Ovary (tissue), 9 donors: ENCODE measurements around the gene OTUB1. TPM values are rescaled to one million over a fixed set of nuclear protein-coding genes. Genes with fewer than 3 reads are reported as not detected.

ENCODE experiments used
- DNase-seq, 5 donors: peaks; one replicate each; pipeline ENCODE4 v3.0.0-alpha.2; 2019 to 2020
- H3K27ac ChIP-seq, 2 donors: fragments of 200-600 bp; one replicate each; pipeline versions ENCODE4 v1.5.1 to v1.8.0; 2019 to 2022
- H3K27me3 ChIP-seq: fragments of 200-600 bp; one replicate; pipeline ENCODE4 v1.8.0; 2022
- H3K36me3 ChIP-seq: fragments of 200-600 bp; sonication (generic); one replicate; pipeline ENCODE4 v1.5.1; 2019
- H3K4me1 ChIP-seq: one replicate; pipeline ENCODE4 v1.8.1; 2013; ENCODE audit warnings: mild to moderate bottlenecking, moderate library complexity; ENCODE audit not compliant: insufficient read depth
- H3K4me3 ChIP-seq: fragments of 200-600 bp; sonication (generic); one replicate; pipeline ENCODE4 v1.5.1; 2017
- H3K9me3 ChIP-seq, 2 donors: fragments of 200-600 bp in 1 of 2; sonication (generic) in 1 of 2; one replicate each; pipeline versions ENCODE4 v1.5.1 to v1.8.1; 2013 to 2019; ENCODE audit warnings: mild to moderate bottlenecking in 1 of 2, moderate library complexity in 1 of 2
- EP300 ChIP-seq: sonication (generic); formaldehyde crosslinking; IDR thresholded peaks from one replicate; pipeline ENCODE4 v1.6.1; 2017; ENCODE audit warnings: antibody characterized with exemption
- POLR2A ChIP-seq: fragments of 450-650 bp; IDR thresholded peaks from one replicate; pipeline ENCODE4 v1.6.1; 2017; ENCODE audit warnings: antibody characterized with exemption, mild to moderate bottlenecking, moderate library complexity
- WGBS, 3 donors: extraction: QIAGEN DNeasy Blood & Tissue Kit in 1 of 3; methylation state at CpG; one replicate each; pipeline versions ENCODE4 v1.1.5 to v1.1.7; 2013 to 2017; 5-methylcytosine and 5-hydroxymethylcytosine counted together
- intact Hi-C, 4 donors: fragments of 100-400 bp; cut with DNase I; formaldehyde crosslinking; loops; one replicate each; pipeline versions ENCODE4 v1.11.0 to v1.15.1; 2022 to 2023
- polyA plus RNA-seq, 2 donors: library from polyadenylated mRNA; stranded (reverse); fragments of 200-250 nt in 1 of 2; fragments of 350-450 nt in 1 of 2; fragmentation: Illumina TruSeq in 1 of 2; extraction: RNeasy Lipid Tissue Mini Kit (QIAGEN cat#74804) in 1 of 2; gene quantifications; one replicate each; pipeline ENCODE4 v1.2.3, GENCODE V29; 2013 to 2014
- total RNA-seq, 7 donors: library from RNA; depleted of rRNA in 2 of 7; stranded (reverse); fragments of >200 nt in 2 of 7; fragmentation: NEBNext Ultra II Directional in 3 of 7; extraction: Animal tissue kit (Norgen Biotek cat#: 25700) in 3 of 7; gene quantifications; one replicate each; pipeline versions ENCODE4 v1.1.0 to v1.2.4, GENCODE V29; 2016 to 2023
- TF ChIP-seq, protein P1 (sequence below), 3 donors: fragments of 450-650 bp in 2 of 3; fragments of 200-600 bp in 1 of 3; IDR thresholded peaks; one replicate each; pipeline versions ENCODE4 v1.5.1 to v1.8.0; 2016 to 2022; ENCODE audit warnings: antibody characterized with exemption in 3 of 3, mild to moderate bottlenecking in 1 of 3
- donor health status: DM: no; HTN: no; CAD: no; lungs with moderate emphysema.
- donor health status: DM: no; HTN: no; CAD: no.
- donor health status: Bipolar disorder and iron deficiency.
- donor health status: DM: yes; HTN: yes; CAD: no.
- donor health status: DM: no; HTN: no; CAD: no.
- donor health status: DM: yes; HTN: yes; CAD: no.

The OTUB1 gene
- total and polyA plus RNA-seq, 9 donors, result 34.7 to 66.7 (median 50.7) TPM

DNA sequence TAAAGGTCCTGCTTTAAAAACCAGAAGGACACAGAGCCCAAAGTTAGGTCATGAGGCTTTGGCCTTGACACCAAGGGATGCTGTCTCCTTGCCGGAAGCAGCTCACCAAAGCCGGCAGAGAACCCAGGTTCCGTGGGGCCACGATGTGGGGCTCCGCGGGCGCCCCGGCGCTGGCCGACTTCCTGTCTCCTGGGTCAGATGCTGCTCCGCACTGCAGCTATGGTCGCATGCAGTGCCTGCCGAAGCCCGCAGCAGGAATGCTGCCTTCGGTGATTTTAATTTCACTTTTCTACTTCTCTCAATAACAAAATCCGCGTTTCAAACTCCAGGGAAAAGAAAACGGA, 454 bp upstream of the OTUB1 start:
- Histone ChIP-seq H3K36me3 (no peaks in the 10 kb centered on the region), H3K4me3 (peak overlapping the region; percentile 95), H3K27ac (peak overlapping the region in 1 of 2 donors; percentile 57), H3K4me1 (peaks cover 5% of the 10 kb centered on the region), H3K27me3 (no peaks in the 10 kb centered on the region), H3K9me3 (no peaks in the 10 kb centered on the region)
- no peak for DNase-seq
- intact Hi-C loops, result no loop called here
- no peak for TF ChIP-seq POLR2A
- WGBS, 3 donors, result 0 to 1% (median 0%) methylated on average over 18 of the region's 18 CpGs

DNA sequence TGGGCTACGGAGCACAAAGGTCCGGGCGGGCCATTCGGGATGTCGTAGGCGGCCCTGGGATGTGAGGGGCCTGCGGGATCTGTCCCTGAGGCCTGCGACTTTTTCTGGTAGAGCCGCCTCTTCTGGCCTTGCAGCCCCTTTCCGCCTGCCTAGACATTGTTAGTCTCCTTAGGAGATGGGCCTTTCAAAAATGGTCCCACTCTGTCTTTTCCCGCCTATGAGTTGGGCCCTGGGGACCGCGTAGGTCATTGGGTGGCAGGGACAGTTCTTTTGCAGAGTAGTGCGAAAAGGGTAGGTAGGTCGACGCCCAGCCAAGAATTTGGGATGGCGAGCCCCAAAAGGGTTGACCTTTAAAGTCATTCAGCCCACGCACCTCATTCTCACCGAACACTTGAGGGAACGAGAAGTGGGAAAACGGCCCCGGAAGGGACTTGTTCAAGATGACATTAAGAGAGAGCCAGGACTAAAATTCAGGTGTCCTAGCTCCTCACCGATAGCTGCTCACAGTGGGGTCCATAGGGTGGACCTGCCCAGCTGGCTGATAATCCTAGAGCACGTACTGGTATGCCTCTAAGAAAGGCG, 785 bp downstream of the OTUB1 start:
- intact Hi-C loops, result no loop called here
- H3K4me1 ChIP-seq, result peaks cover 5% of the 10 kb centered on the region
- DNase-seq, result no peak
- TF ChIP-seq POLR2A, result no peak
- TF ChIP-seq, protein P1, sequence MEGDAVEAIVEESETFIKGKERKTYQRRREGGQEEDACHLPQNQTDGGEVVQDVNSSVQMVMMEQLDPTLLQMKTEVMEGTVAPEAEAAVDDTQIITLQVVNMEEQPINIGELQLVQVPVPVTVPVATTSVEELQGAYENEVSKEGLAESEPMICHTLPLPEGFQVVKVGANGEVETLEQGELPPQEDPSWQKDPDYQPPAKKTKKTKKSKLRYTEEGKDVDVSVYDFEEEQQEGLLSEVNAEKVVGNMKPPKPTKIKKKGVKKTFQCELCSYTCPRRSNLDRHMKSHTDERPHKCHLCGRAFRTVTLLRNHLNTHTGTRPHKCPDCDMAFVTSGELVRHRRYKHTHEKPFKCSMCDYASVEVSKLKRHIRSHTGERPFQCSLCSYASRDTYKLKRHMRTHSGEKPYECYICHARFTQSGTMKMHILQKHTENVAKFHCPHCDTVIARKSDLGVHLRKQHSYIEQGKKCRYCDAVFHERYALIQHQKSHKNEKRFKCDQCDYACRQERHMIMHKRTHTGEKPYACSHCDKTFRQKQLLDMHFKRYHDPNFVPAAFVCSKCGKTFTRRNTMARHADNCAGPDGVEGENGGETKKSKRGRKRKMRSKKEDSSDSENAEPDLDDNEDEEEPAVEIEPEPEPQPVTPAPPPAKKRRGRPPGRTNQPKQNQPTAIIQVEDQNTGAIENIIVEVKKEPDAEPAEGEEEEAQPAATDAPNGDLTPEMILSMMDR (IDR thresholded peaks at IDR 0.05), result no peak
- TF ChIP-seq EP300, result no peak
- H3K27me3 ChIP-seq, result no peaks in the 10 kb centered on the region
- 20 to 27% (median 22%) methylated on average over 24 to 25 of the region's 25 CpGs for WGBS, 3 donors
- H3K4me3 ChIP-seq, result peak overlapping the region; percentile 95
- H3K9me3 ChIP-seq, result no peaks in the 10 kb centered on the region
- no peaks in the 10 kb centered on the region for H3K36me3 ChIP-seq
- H3K27ac ChIP-seq, result peak overlapping the region; percentile 43 to 57

DNA sequence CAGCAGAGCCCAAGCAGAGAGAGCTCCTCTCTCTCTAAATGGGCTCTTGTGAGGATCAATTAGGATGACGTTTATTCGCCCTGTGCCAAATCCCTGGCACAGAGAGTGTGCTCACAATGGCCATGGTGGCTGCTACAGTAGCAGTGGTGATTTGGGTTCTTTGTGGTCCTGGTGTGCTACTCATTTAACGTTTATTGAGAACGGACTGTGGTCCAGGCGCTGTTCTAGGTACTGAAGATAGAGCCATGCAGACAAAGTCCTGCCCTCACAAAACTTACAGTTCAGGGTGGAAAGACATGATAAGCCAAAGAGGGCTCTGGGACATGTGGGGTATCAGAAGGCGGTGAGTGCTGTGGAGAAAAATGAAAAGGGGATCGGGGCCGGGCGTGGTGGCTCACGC, 5.3 kb downstream of the OTUB1 start:
- Histone ChIP-seq H3K27ac (no peak overlapping the region), H3K36me3 (no peaks in the 10 kb centered on the region), H3K4me3 (no peak overlapping the region), H3K27me3 (no peaks in the 10 kb centered on the region), H3K9me3 (no peaks in the 10 kb centered on the region), H3K4me1 (peaks cover 5% of the 10 kb centered on the region)
- DNase-seq, result no peak
- intact Hi-C loops, result no loop called here
- 86 to 90% (median 87%) methylated on average over 10 of the region's 10 CpGs for WGBS, 3 donors
- no peak for TF ChIP-seq POLR2A
- TF ChIP-seq, protein P1 (IDR thresholded peaks at IDR 0.05), result no peak
- TF ChIP-seq EP300, result no peak

DNA sequence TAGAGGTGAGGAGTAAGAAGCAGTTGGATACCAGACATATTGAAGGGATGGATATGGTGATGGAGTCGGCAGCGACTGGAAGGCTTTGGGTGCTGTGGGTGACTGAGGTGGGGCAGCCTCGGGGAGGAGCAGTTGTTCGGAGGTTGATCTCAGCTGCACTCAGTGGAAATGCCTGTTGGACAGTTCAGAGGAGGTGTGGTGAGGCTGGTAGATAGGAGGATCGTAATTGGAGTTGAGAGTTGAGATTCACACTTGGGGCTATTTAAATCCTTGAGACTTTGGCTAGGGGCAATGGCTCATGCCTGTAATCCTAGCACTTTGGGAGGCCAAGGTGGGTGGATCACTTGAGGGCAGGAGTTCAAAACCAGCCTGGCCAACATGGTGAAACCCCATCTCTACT, 6.9 kb downstream of the OTUB1 start:
- TF ChIP-seq, protein P1 (IDR thresholded peaks at IDR 0.05), result no peak
- TF ChIP-seq POLR2A (no peak), EP300 (no peak)
- intact Hi-C loops, result no loop called here
- H3K4me1 ChIP-seq, result no peaks in the 10 kb centered on the region
- H3K9me3 ChIP-seq, result no peaks in the 10 kb centered on the region
- 86 to 91% (median 88%) methylated on average over 5 of the region's 5 CpGs for WGBS, 3 donors
- no peak for DNase-seq
- no peaks in the 10 kb centered on the region for H3K36me3 ChIP-seq
- no peaks in the 10 kb centered on the region for H3K27me3 ChIP-seq
- no peak overlapping the region for H3K27ac ChIP-seq
- no peak overlapping the region for H3K4me3 ChIP-seq

DNA sequence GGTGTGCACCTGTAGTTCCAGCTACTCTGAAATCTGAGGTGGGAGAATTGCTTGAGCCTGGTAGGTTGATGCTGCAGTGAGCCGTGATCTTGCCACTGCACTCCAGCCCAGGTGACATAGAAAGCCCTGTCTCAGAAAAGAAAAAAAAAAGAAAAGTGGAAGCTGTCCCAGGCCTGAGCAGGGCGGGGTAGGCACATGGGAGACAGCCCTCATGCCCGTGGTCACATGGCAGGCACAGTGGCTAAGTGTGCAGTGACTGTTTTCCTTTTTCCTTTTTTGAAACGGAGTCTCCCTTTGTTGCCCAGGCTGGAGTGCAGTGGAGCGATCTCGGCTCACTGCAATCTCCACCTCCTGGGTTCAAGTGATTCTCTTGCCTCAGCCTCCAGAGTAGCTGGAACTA, 7.8 kb downstream of the OTUB1 start:
- H3K36me3 ChIP-seq, result no peaks in the 10 kb centered on the region
- H3K9me3 ChIP-seq, result no peaks in the 10 kb centered on the region
- TF ChIP-seq POLR2A, result no peak
- TF ChIP-seq, protein P1 (IDR thresholded peaks at IDR 0.05), result no peak
- no peak for TF ChIP-seq EP300
- H3K4me3 ChIP-seq, result no peak overlapping the region
- H3K27ac ChIP-seq, result no peak overlapping the region
- 82 to 88% (median 85%) methylated on average over 6 of the region's 6 CpGs for WGBS, 3 donors
- intact Hi-C loops, result no loop called here
- H3K4me1 ChIP-seq, result no peaks in the 10 kb centered on the region
- no peak for DNase-seq
- no peaks in the 10 kb centered on the region for H3K27me3 ChIP-seq
